Fibroblast of villous mesenchyme (primary cell): ENCODE data around the gene F12. TPM values are rescaled to one million over a fixed set of nuclear protein-coding genes. Genes with fewer than 3 reads are reported as not detected.
"Not testable (repeated sequence)": the region's sequence is repeated elsewhere in the genome, so short reads cannot be mapped to it uniquely, and the experiment has no call there.

Source experiments
- DNase-seq: peaks from one replicate; pipeline ENCODE4 v3.0.0-alpha.2; 2010; ENCODE audit warnings: low read depth
- H3K4me3 ChIP-seq: 2 replicates; pipeline ENCODE4 v1.5.1; 2011; ENCODE audit warnings: low read depth, mild to moderate bottlenecking, low read length
- total RNA-seq: library from RNA; depleted of rRNA; stranded (reverse); fragments of >200 nt; gene quantifications from 2 replicates; pipeline ENCODE4 v1.2.3, GENCODE V29; 2012
- TF ChIP-seq, protein P1 (sequence below): IDR thresholded peaks from 2 replicates; pipeline ENCODE4 v1.5.1; 2012; ENCODE audit warnings: low read depth, mild to moderate bottlenecking, low read length; ENCODE audit not compliant: insufficient read depth

F12 gene
- total RNA-seq, 1 donor = 0.43 TPM

DNA sequence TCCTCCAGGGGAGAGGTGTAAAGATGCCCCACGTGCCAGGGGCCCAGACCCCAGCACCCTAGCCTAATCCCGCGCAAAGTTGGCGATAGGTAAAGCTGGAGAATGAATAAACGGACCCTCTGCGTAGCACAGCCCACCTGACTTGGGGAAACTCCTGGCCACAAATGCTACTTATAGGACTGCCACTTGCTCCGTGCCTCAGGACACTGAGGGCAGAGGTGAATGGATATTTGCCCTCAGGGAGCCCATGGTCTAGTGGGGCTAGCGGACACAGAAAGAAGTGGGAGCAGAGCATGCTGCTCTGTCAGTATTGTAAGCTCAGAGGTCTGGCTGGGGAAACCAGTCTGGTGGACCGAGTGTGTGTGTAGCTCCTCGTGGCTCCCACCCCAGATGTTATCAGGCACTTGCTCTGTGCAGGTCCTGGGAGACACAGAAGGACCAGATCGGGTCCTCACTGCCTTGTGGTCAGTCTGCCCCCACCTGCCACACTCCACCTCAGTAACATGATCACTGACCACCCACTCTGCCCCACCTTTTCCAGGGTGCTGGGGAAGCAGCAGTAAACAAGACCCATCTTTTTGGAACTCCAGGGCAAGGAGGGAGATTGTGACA lies 18.0 kb upstream of the F12 start:
- DNase-seq = peak; percentile 20
- TF ChIP-seq, protein P1, sequence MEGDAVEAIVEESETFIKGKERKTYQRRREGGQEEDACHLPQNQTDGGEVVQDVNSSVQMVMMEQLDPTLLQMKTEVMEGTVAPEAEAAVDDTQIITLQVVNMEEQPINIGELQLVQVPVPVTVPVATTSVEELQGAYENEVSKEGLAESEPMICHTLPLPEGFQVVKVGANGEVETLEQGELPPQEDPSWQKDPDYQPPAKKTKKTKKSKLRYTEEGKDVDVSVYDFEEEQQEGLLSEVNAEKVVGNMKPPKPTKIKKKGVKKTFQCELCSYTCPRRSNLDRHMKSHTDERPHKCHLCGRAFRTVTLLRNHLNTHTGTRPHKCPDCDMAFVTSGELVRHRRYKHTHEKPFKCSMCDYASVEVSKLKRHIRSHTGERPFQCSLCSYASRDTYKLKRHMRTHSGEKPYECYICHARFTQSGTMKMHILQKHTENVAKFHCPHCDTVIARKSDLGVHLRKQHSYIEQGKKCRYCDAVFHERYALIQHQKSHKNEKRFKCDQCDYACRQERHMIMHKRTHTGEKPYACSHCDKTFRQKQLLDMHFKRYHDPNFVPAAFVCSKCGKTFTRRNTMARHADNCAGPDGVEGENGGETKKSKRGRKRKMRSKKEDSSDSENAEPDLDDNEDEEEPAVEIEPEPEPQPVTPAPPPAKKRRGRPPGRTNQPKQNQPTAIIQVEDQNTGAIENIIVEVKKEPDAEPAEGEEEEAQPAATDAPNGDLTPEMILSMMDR = no peak
- peak overlapping the region; percentile 69 for H3K4me3 ChIP-seq

DNA sequence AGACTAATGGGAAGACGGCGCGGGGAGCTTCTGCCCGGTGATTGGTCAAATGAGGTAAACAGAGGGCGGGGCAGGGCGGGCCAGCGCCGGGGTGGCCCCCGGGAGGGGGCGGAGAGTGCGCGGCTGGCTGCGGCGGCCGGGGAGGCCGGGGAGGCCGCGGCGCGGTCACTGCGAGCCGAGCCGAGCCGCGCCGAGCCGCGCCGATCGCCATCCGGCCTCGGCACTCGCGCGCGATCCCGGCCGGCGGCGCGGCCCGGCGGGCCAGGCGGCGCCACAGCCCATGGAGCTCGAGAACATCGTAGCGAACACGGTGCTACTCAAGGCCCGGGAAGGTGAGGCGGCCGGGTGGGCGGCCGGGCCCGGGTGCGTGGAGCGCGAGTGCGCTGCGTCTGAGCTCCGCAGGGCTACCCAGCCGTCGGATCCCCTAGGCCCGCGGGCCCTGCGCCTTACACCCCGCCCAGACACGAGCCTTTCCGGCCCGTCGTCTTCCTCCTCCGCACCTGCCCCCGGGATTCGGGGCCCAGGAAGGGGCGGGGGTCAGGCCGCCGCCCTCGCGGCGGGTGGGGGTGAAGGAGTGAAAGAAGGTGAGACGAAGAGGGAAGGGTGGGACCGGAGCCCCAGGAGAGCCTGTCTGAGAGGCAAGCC lies 17.3 kb upstream of the F12 start, which contains the start of gene GRK6:
TSS of gene GRK6 (plus strand) at position 111 of the 645 bp plus-strand sequence. CDS start at position 281, 170 bp downstream.
- H3K4me3 ChIP-seq = peak within 1 kb of the TSS; percentile 72
- peak; percentile 51 for DNase-seq
- TF ChIP-seq, protein P1 = no peak

DNA sequence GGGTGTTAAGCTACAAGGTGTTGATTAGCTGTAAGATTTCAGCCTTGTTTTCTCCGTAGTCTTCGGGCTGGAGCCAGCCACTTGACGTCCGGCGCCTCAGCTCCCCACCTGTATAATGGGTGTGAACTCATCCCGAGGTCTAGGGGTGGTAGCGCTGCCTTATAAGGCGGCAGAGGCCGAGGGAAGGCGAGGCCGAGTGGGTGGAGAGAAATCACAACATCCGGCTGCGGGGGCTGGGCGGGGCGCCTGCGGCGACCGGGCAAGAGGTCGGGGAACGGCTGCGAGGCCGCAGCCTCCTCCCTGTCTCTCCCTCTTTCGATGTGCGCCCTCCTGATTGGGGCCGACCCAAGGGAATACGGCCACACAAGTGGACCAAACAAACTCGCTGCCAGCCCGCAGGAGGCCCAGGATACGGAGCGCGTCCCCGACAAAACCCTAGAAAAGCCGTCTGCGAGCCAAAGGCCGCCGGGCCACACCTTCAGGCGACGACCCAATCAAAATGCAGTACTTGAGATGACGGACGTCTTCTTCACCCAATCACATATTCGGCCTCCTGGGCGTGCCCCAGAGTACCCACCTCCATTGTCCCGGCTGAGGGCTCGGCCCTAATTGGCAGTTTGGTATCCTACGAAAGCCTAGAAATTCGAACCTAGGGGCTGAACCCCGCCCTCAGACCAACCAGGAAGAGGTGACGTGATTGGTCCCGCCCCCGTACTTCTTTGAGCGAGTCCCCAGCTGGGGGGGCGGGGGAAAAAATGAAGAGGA lies 16.6 kb upstream of the F12 start:
- TF ChIP-seq, protein P1 = no peak
- peak overlapping the region; percentile 72 for H3K4me3 ChIP-seq
- peak; percentile 100 for DNase-seq

DNA sequence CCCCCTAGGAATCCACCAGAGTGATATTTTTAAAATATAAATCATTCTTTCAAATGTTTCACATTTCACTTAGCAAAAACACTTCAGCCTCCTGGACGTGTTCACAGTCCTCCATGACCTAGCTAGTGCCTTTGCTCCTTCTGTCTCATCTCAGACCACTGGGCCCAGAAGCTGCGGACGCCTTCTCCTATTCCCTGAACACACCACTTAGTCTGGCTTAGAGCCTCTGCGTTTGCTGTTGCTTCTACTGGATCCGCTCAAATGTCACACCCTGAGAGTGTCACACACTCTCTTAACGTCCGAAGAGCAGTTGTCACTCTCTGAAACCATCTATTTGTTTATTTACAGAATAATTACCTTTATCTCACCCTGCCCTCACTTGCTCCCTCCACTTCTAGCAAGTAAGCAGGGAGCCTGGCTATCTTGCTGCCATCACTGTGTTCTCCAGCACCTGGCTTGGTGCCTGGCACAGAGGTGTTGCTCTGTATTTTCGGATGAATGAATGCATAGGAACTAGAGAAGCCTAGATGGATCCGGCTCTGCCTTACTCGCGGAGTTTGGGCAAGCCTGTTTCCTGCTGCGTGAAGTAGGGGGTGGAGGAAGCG lies 15.9 kb upstream of the F12 start:
- TF ChIP-seq, protein P1 = no peak
- DNase-seq = no peak
- peak overlapping the region; percentile 72 for H3K4me3 ChIP-seq

DNA sequence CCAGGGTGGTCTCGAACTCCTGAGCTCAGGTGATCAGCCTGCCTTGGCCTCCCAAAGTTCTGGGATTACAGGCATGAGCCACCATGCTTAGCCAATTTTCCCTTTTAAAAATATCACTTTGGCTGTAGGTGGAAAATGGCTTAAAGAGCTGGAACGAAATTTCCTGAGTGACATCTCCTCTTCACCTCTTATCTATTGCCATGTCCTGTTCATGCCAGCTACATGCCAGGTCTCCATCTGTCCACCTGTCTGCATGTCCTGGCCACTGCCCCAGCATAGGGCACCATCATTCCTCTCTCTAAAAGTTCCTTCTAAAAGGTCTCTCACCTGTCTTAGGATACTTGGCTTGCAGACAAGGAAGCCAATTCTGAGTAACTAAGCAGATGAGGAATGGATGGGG lies 14.3 kb upstream of the F12 start:
- TF ChIP-seq, protein P1 = no peak
- DNase-seq = no peak

DNA sequence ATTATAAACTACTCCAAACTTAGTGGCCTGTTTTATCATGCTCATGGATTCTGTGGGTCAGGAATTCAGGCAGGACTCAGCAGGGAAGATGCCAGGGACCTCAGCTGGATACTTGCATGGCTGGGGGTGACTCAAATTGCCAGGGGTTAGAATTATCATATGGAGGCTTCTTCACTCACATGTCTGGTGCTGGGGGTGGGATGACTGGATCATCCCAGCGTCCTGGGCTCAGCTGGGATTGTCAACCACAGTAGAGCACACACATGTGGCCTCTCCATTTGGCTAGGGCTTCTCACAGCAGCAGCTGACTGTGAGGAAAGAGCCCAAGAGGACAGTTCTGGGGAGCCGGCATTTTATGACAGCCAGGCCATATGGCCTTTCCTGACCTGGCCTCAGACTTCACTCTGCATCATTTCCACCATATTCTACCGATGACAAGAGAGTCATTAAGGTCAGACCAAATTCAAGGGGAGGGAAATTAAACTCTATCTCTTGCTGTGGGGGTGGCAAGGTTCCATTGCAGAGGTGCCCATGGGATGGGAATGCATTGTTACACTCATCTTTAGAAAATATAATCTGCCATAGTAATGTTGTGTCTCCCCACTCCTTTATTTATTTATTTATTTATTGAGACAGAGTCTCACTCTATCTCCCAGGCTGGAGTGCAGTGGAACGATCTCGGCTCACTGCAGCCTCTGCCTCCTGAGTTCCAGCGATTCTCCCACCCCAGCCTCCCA lies 11.9 kb upstream of the F12 start:
- no peak overlapping the region for H3K4me3 ChIP-seq
- TF ChIP-seq, protein P1 = no peak
- no peak for DNase-seq

More for the DNA sequence above, 14.3 kb upstream of the F12 start:
- H3K4me3 ChIP-seq = no peak overlapping the region

DNA sequence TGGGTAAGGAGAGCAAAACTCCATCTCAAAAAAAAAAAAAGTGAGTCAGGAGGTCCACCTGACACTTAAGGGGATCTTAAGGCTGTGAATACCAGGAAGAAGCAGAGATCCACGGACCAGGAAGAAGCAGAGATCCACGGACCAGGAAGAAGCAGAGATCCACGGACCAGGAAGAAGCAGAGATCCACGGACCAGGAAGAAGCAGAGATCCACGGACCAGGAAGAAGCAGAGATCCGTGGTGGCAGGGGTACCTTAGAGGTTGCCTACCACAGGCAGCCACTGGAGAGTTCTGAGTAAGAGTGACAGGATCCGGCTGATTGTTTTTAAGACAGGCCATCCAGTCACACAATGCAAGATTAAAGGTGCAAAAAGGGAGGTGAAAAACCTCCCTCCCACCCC lies 11.1 kb upstream of the F12 start:
- not testable (repeated sequence) for DNase-seq

More for the DNA sequence above, 11.1 kb upstream of the F12 start:
- not testable (repeated sequence) for H3K4me3 ChIP-seq
